K562 treated with DMSO at 1 percent for 24 hours (cell line): ENCODE measurements around the gene ZNF208. TPM values are rescaled to one million over a fixed set of nuclear protein-coding genes. Genes with fewer than 3 reads are reported as not detected.

Source experiments
- total RNA-seq: library from RNA; unstranded; fragments of 300-600 nt; gene quantifications from 2 replicates; pipeline ENCODE4 v1.2.3, GENCODE V29; 2022; ENCODE audit warnings: low read depth; ENCODE audit not compliant: insufficient read depth

Gene ZNF208
- 1.3 and 1.5 TPM in 2 replicates for total RNA-seq

GRCh38 chr19:22010437-22011143 lies at the start of gene ZNF208:
Gene ZNF208, minus strand, starts transcription at chr19:22010943. Its CDS starts 149 bp downstream, at chr19:22010794.

Other genes starting within 250 kb of the ZNF208 start
- gene ZNF100, start 243.4 kb downstream of the ZNF208 start, total RNA-seq: 2.9 and 5.0 TPM in 2 replicates
- 2.5 and 3.2 TPM in 2 replicates for gene ZNF43, start 174.8 kb downstream of the ZNF208 start, total RNA-seq
- gene ZNF257, start 41.5 kb upstream of the ZNF208 start, total RNA-seq: 2.0 and 4.6 TPM in 2 replicates
- gene ZNF676, start 186.0 kb upstream of the ZNF208 start, total RNA-seq: not detected in 2 replicates